Endothelial cell of hepatic sinusoid (primary cell): ENCODE data around the gene ASIC1.

ENCODE experiments used
- in situ Hi-C: cut with HindIII; loops from 2 replicates; pipeline ENCODE4 v1.10.0; 2017; ENCODE audit warnings: low sequenced_read_pairs

Gene ASIC1

DNA sequence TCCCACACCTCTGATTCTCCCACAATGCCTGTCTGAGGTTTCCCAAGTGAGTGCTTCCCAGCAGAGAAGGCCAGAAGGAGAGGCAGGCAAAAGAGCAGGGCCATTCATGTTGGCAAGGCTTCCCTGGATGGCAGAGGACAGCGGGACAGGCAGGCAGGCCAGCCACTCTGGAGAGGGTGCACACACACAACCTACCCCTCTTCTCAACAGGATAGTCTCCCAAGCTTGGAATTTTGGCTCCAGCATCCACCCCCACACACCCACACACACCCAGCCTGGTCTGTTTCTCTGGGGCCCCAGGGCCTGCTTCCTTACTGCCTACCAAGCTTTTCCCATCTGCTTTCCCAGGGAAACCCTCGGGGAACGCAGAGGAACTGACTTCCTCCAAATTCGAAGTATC is 16.7 kb upstream of the ASIC1 start:
- in situ Hi-C loops = no loop called here

- in situ Hi-C loops = no loop called here
These were observed 16.1 kb upstream of the ASIC1 start for GRCh38 chr12:50041062-50041860.

DNA sequence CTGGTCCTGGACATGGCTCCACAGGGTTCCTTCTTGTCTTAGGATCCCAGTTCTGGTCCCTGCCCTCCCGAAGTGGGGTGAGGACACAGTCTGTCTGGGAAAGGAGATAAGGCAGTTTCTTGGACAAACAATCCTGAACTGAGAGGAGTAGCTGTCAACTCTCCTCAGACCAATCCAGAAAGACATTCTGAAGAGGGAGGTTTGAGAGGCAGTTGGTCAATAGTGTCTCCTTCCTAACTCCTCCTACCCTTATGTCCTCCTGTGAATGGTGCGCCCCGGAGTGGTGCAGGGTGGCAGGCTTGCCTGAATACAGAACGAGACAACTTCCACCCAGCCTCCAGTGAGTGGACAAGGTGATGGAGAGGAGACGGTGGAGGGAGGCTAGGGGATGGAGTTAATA is 15.4 kb upstream of the ASIC1 start:
- in situ Hi-C loops = no loop called here

- in situ Hi-C loops = no loop called here
These were observed 14.7 kb upstream of the ASIC1 start for GRCh38 chr12:50042693-50043092.

- in situ Hi-C loops = no loop called here
These were observed 14.1 kb upstream of the ASIC1 start for GRCh38 chr12:50043308-50043707.

DNA sequence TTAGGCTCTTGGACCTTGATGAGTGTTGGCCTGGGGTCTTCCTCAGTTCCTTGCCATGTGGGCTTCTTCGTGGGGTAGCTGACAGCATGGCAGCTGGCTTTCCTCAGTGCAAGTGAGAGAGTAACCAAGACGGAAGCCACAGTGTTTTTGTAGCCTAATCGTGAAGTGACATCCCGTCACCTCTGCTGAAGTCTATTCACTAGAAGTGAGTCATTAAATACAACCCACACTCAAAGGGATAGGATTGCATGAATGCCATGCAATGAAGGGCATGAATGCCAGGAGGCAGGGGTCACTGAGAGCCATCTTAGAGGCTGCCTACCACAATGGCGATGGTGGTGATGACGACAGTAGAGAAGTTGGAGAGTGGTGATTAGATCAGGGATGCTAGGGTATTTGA is 13.5 kb upstream of the ASIC1 start:
- in situ Hi-C loops = no loop called here

DNA sequence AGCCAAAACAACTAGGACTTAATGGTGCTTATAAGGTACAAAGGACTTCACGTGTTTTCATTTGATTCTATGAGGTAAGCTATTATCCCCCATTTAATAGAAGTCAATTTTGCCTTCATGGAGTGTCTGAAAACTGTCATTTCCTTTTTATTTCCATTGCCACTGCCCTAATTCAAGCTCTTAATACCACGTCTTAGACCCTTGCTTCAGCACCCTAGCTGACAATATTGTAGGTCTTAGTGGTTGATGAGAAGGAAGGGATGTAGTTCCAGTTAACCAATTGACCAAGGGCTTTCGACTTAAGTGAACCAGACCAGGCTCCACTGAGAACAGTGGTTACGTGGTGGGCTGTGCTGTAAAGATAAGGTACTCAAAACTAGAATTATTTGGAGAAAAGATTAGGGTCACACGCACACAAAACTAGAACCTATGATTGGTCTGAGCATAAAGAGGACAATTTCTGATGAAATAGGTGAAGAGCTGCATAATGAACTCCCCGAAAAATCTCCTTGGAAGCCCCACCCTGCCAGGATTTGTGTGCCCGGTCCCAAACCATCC is 9.6 kb upstream of the ASIC1 start:
- in situ Hi-C loops = no loop called here

- in situ Hi-C loops = no loop called here
These were observed 7.9 kb upstream of the ASIC1 start for GRCh38 chr12:50049254-50050118.

- in situ Hi-C loops = no loop called here
These were observed 7.3 kb upstream of the ASIC1 start for GRCh38 chr12:50050119-50050385.

DNA sequence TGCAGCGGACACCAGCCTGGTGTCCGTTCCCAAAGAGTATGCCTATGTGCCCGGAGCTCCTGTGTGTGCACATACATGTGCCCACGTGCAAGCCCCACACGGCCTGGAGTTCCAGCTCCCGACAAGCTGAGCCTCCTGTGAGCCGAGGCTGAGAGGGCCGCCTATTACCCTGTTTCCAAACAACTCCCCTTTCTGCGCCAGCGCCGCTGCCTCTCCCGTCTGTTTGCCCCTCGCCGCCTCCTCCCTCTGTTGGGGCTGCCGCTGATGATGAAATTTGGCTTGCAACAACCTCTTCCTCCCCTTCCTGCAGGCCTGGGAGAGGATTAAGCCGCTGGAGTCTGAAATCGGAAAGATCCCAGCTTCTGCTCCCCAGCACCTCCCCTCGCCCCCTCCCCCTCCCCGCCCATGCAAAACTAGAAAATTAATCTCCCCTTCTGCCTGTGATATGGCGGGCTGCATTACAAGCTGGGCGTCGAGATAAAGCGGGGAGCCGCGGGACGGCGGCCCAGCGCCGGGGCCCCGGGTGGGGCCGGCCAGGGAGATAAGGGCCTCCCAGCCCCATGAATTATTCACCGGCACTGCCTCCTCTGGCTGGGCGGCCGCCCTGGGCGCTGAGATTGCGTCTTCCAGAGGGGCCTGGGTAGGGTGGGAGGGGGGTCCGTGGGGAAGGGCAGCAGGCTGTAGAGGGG is 6.8 kb upstream of the ASIC1 start:
- in situ Hi-C loops = no loop called here

- in situ Hi-C loops = no loop called here
These were observed 6.1 kb upstream of the ASIC1 start for GRCh38 chr12:50051101-50051806.

DNA sequence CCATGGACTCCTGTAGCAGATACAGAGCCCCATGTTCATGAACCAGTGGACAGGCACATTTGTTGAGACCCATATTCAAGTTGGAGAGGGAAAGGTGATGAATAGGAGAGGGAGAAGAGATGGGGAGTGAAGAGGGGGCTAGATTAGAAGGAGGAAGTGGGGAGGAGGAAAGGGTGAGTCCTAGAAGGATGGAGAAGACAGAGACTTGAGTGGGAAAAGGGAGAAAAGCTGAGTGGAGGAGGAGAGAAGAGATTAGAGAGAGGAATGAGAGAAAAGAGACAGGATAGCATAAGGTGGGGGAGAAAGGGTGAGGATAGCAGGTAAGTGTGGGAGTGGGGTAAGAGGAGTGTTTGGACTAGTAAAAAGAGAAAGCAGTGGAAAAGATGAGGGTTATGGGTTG is 4.9 kb upstream of the ASIC1 start:
- in situ Hi-C loops = no loop called here

DNA sequence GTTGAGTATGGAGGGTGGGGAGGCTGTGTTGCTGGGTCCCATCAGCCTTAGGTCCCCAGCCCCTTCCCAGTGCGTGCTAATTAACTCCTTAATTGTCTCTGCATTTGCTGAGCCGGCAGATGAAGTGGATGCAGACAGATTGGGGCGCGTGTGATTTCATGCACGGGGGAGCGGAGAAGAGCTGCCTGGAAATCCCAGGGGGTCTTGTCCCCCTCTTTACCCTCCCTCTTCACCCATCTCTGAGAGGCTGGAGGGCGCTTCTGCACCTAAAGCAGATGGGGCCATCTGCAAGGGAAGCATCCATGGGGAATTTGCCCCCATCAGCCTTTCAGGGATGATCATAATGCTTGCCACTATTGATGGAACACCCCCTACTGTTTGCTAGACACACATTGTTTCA is 4.4 kb upstream of the ASIC1 start:
- in situ Hi-C loops = no loop called here

DNA sequence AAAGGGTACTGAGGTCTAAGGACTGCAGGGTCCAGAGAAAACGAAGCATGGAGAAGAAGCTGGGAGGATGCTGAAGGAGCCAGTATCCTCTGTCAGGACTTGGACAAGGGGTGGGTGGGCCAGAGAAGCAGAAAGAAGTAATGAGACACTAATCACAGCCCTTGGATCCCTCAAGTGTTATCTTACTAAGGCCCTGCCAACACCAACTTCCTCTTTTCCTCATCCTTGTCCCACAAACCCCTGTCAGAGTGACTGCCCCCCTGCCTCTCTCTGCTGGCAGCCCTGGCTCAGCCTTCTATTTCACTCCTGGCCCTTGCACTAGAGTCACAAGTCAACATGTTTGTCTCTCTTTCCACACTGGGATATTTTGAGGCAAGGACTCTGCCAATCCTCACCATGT is 3.8 kb upstream of the ASIC1 start:
- in situ Hi-C loops = no loop called here

- in situ Hi-C loops = no loop called here
These were observed 1.4 kb upstream of the ASIC1 start for GRCh38 chr12:50055831-50056638.

- in situ Hi-C loops = no loop called here
These were observed 788 bp upstream of the ASIC1 start for GRCh38 chr12:50056639-50056976.

DNA sequence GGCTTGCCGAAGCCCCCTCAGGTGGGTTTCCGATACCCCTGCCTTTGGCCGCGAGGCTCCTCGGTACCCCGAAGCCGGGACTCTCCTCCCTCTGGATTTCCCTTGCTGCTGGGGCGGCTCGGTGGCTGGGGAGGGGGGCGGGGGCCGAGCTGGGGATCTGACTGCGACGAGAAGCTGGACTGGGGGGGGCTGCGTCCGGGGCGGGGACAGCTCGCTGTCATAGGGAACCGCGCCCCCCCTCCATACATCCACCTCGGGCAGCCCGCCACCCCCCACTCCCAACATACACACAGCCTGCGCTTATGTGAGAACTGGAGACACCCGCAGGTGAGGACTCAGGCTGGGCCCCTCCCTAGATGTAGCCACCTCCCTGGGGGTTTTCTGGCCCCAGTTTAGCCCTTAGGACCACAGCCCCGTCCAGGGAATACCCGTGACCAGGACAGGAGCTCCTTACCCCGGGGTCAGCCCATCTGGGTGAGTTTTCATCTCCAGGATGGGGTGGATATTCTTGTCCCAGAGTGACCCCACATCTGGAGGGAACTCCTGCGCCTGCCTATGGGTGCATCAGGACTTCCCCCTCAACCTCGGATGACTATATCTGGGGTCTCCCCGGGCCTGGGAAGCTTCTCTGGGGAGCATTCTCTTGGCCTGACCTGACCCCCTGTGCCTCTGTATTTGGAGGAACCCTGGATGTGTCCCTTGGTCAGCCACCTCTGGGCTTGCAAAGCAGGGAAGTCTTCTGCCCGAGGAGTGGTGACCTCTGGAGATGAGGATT is 687 bp downstream of the ASIC1 start:
- in situ Hi-C loops = no loop called here

GRCh38 chr12:50058743-50059312 is 1.4 kb downstream of the ASIC1 start:
- in situ Hi-C loops = no loop called here
